Measurements from ENCODE around the gene NELFCD. TPM values are rescaled to one million over a fixed set of nuclear protein-coding genes. Genes with fewer than 3 reads are reported as not detected.

NELFCD gene
- total RNA-seq, 4 donors from 2014 or later = 44.7 to 63.5 (median 53.4) TPM

- TF ChIP-seq CTCF (IDR thresholded peaks at IDR 0.05) = no peak
- DNase-seq (ENCODE audit: low spot score) = no peak
Observed at GRCh38 chr20:59019217-59019616, 38.2 kb downstream of the NELFCD start, which contains the start of gene TUBB1. TSS of gene TUBB1 (plus strand) at chr20:59019429. CDS start at chr20:59019523, 94 bp downstream.

GRCh38 chr20:59020938-59021551 is 40.0 kb downstream of the NELFCD start:
- DNase-seq (ENCODE audit: low spot score) = no peak
- peak; percentile 73 for ATAC-seq (ENCODE audit: low FRiP score)
- no peak for TF ChIP-seq CTCF (IDR thresholded peaks at IDR 0.05)

More at GRCh38 chr20:59019217-59019616, 38.2 kb downstream of the NELFCD start, which contains the start of gene TUBB1:
- no peak for ATAC-seq (ENCODE audit: low FRiP score)

- TF ChIP-seq CTCF (IDR thresholded peaks at IDR 0.05) = no peak
- ATAC-seq (ENCODE audit: low FRiP score) (no peak), DNase-seq (ENCODE audit: low spot score) (no peak)
Observed at GRCh38 chr20:59022754-59023153, 41.7 kb downstream of the NELFCD start.

GRCh38 chr20:59023616-59024015 is 42.6 kb downstream of the NELFCD start:
- DNase-seq (ENCODE audit: low spot score) = no peak
- ATAC-seq (ENCODE audit: low FRiP score) = no peak
- no peak for TF ChIP-seq CTCF (IDR thresholded peaks at IDR 0.05)

GRCh38 chr20:59024111-59024530 is 43.1 kb downstream of the NELFCD start:
- ATAC-seq (ENCODE audit: low FRiP score) = no peak
- no peak for TF ChIP-seq CTCF (IDR thresholded peaks at IDR 0.05)
- no peak for DNase-seq (ENCODE audit: low spot score)

GRCh38 chr20:59025086-59025485 is 44.0 kb downstream of the NELFCD start:
- DNase-seq (ENCODE audit: low spot score) (no peak), ATAC-seq (ENCODE audit: low FRiP score) (no peak)
- TF ChIP-seq CTCF (IDR thresholded peaks at IDR 0.05) = no peak

- no peak for TF ChIP-seq CTCF (IDR thresholded peaks at IDR 0.05)
- ATAC-seq (ENCODE audit: low FRiP score) (no peak), DNase-seq (ENCODE audit: low spot score) (no peak)
Observed at GRCh38 chr20:59025511-59025910, 44.5 kb downstream of the NELFCD start.

Measured in omental fat pad (tissue), 4 donors.